Vagina (tissue), 2 donors: Measurements from ENCODE around the gene CREB5. TPM values are rescaled to one million over a fixed set of nuclear protein-coding genes. Genes with fewer than 3 reads are reported as not detected.

Source experiments
- DNase-seq, 2 donors: peaks; one replicate each; pipeline ENCODE4 v3.0.0-alpha.2; 2017; ENCODE audit errors: extremely low spot score in 2 of 2
- H3K27ac ChIP-seq: fragments of 200-600 bp; sonication (generic); one replicate; pipeline ENCODE4 v1.5.1; 2019
- H3K27me3 ChIP-seq: fragments of 200-600 bp; sonication (generic); one replicate; pipeline ENCODE4 v1.5.1; 2019
- H3K36me3 ChIP-seq, 2 donors: fragments of 200-600 bp; sonication (generic); one replicate each; pipeline ENCODE4 v1.5.1; 2017 to 2019
- H3K4me1 ChIP-seq: fragments of 200-600 bp; sonication (generic); one replicate; pipeline ENCODE4 v1.5.1; 2019
- H3K4me3 ChIP-seq, 2 donors: fragments of 200-600 bp; sonication (generic); 1 replicate in 1 of 2; 2 replicates in 1 of 2; pipeline ENCODE4 v1.5.1; 2016 to 2019
- H3K9me3 ChIP-seq: fragments of 200-600 bp; sonication (generic); one replicate; pipeline ENCODE4 v1.5.1; 2019
- POLR2A ChIP-seq, 2 donors: fragments of 450-650 bp; IDR thresholded peaks; one replicate each; pipeline ENCODE4 v1.6.1; 2017; ENCODE audit warnings: antibody characterized with exemption in 2 of 2, mild to moderate bottlenecking in 2 of 2, moderate library complexity in 2 of 2
- POLR2AphosphoS5 ChIP-seq, 2 donors: sonication (generic); formaldehyde crosslinking; IDR thresholded peaks; one replicate each; pipeline ENCODE4 v1.9.0; 2017; ENCODE audit warnings: antibody characterized with exemption in 2 of 2, mild to moderate bottlenecking in 2 of 2, low read depth in 1 of 2; ENCODE audit not compliant: insufficient read depth in 1 of 2
- intact Hi-C: fragments of 100-400 bp; cut with DNase I; formaldehyde crosslinking; loops from one replicate; pipeline ENCODE4 v1.15.1; 2023
- total RNA-seq: library from RNA; depleted of rRNA; stranded (reverse); fragments of >200 nt; gene quantifications from one replicate; pipeline ENCODE4 v1.2.3, GENCODE V29; 2016
- TF ChIP-seq, protein P1 (sequence below), 3 experiments: fragments of 450-650 bp in 2 of 3; fragments of 200-600 bp in 1 of 3; sonication (generic) in 1 of 3; IDR thresholded peaks; one replicate each; pipeline ENCODE4 v1.5.1; 2017 to 2019; ENCODE audit warnings: antibody characterized with exemption in 3 of 3, mild to moderate bottlenecking in 2 of 3, moderate library complexity in 2 of 3

Gene CREB5
- total RNA-seq, 1 donor from 2014 or later = 23.1 TPM

DNA sequence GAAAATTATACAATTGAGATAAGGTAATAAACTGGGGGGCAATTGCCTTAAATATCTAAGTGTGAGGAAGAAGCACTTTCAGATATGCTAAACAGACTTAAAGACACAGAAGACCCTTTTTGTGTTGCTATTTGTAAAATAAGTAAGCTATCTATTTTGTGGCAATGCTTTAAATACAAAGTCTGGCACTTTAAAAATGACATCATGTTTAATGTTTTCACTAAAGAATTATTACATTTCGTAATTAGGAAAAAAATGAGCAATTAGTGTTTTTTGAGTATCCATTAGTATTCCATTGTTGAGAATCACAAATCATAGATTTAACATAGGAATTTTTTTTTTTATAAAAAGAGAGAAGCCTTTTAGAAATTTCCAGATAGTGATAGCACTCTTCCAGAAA, 2.1 kb downstream of the CREB5 start:
- DNase-seq = no peak
- Histone ChIP-seq H3K36me3 (no peaks in the 10 kb centered on the region), H3K9me3 (no peaks in the 10 kb centered on the region), H3K4me1 (peaks cover 35% of the 10 kb centered on the region), H3K27ac (no peak overlapping the region), H3K27me3 (no peaks in the 10 kb centered on the region), H3K4me3 (no peak overlapping the region)
- TF ChIP-seq, protein P1, sequence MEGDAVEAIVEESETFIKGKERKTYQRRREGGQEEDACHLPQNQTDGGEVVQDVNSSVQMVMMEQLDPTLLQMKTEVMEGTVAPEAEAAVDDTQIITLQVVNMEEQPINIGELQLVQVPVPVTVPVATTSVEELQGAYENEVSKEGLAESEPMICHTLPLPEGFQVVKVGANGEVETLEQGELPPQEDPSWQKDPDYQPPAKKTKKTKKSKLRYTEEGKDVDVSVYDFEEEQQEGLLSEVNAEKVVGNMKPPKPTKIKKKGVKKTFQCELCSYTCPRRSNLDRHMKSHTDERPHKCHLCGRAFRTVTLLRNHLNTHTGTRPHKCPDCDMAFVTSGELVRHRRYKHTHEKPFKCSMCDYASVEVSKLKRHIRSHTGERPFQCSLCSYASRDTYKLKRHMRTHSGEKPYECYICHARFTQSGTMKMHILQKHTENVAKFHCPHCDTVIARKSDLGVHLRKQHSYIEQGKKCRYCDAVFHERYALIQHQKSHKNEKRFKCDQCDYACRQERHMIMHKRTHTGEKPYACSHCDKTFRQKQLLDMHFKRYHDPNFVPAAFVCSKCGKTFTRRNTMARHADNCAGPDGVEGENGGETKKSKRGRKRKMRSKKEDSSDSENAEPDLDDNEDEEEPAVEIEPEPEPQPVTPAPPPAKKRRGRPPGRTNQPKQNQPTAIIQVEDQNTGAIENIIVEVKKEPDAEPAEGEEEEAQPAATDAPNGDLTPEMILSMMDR (IDR thresholded peaks at IDR 0.05) = no peak
- TF ChIP-seq POLR2A (IDR thresholded peaks at IDR 0.05) (no peak), POLR2AphosphoS5 (IDR thresholded peaks at IDR 0.05; ENCODE audit: insufficient read depth in 1 of 2, low read depth in 1 of 2) (no peak)
- intact Hi-C loops = no loop called here

DNA sequence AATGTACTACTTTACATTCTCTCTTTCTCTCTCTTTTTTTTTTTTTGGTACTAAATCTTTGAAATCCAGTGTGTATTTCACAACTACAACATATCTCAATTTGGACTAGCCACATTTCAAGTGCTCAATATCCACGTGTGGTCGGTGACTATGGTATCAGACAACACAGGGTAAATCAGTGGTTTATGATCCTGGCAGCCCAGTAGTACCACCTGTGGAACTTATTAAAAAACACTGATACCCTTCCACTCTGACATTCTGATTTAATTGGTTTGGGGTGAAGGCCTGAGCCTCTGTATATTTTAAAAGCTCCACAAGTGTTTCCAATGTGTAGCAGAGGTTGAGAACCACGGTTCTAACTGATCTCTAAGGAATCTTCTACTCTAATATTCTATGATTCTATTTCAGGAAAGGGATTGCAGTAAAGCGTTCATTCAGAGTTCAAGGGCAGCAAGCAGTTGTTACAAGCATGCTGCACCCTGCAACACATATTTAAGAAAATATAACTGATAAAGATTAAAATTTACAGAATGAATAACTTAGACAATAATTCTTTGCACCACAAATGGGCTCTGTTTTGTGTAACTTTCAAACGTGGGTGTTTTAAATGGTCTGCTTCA, 5.1 kb downstream of the CREB5 start:
- H3K4me3 ChIP-seq = no peak overlapping the region
- no peak overlapping the region for H3K27ac ChIP-seq
- DNase-seq = no peak
- no peak for TF ChIP-seq POLR2A (IDR thresholded peaks at IDR 0.05)
- TF ChIP-seq, protein P1 (IDR thresholded peaks at IDR 0.05) = no peak
- no peak for TF ChIP-seq POLR2AphosphoS5 (IDR thresholded peaks at IDR 0.05; ENCODE audit: insufficient read depth in 1 of 2, low read depth in 1 of 2)
- no peaks in the 10 kb centered on the region for H3K36me3 ChIP-seq
- no peaks in the 10 kb centered on the region for H3K27me3 ChIP-seq
- intact Hi-C loops = no loop called here
- no peaks in the 10 kb centered on the region for H3K9me3 ChIP-seq
- peaks cover 17% of the 10 kb centered on the region for H3K4me1 ChIP-seq

DNA sequence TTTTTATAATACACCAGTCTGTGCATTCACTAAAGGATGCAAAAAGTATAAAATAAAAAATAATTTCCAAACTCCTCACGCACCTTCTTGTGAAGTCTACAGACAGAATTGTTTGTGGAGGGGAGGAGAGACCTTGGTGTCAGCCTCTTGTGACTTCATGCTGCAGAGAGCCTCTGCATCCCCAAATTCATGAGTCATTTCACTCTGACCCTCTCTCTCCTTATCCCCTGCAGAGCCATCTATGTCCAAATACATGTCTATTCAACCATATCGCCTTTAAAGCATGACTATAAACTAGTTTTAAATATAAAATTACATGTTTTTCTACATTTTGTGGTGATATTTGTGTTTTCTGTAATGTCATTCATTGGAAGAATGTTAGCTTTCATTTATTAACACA, 6.0 kb downstream of the CREB5 start:
- peaks cover 17% of the 10 kb centered on the region for H3K4me1 ChIP-seq
- no peak for DNase-seq
- intact Hi-C loops = no loop called here
- H3K9me3 ChIP-seq = no peaks in the 10 kb centered on the region
- no peaks in the 10 kb centered on the region for H3K36me3 ChIP-seq
- no peak overlapping the region for H3K27ac ChIP-seq
- H3K27me3 ChIP-seq = no peaks in the 10 kb centered on the region
- TF ChIP-seq POLR2AphosphoS5 (IDR thresholded peaks at IDR 0.05; ENCODE audit: insufficient read depth in 1 of 2, low read depth in 1 of 2) (no peak), POLR2A (IDR thresholded peaks at IDR 0.05) (no peak)
- TF ChIP-seq, protein P1 (IDR thresholded peaks at IDR 0.05) = no peak
- no peak overlapping the region for H3K4me3 ChIP-seq

DNA sequence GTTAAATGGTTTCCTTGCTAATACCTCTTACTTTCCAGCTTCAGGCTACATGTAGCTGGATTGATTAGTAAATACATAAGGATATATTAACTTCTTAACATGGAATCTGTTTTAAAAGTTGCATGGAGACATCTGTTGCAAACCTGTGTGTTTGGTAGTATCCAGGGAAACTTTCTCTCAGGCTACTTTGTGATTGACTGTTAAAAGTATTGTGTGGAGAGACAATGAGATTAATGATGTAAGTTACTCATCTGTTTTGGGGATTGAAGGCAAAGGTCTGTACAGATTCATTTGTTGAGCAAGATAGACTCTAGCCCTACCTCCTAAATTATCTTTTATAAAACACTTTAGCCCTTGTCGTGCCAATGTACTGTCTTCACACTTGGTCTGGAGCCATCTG, 6.6 kb downstream of the CREB5 start:
- Histone ChIP-seq H3K4me3 (no peak overlapping the region), H3K36me3 (no peaks in the 10 kb centered on the region), H3K27me3 (no peaks in the 10 kb centered on the region), H3K27ac (no peak overlapping the region), H3K9me3 (no peaks in the 10 kb centered on the region), H3K4me1 (peaks cover 17% of the 10 kb centered on the region)
- no peak for DNase-seq
- TF ChIP-seq POLR2A (IDR thresholded peaks at IDR 0.05) = no peak
- TF ChIP-seq, protein P1 (IDR thresholded peaks at IDR 0.05) = no peak
- TF ChIP-seq POLR2AphosphoS5 (IDR thresholded peaks at IDR 0.05; ENCODE audit: insufficient read depth in 1 of 2, low read depth in 1 of 2) = no peak
- intact Hi-C loops = no loop called here

DNA sequence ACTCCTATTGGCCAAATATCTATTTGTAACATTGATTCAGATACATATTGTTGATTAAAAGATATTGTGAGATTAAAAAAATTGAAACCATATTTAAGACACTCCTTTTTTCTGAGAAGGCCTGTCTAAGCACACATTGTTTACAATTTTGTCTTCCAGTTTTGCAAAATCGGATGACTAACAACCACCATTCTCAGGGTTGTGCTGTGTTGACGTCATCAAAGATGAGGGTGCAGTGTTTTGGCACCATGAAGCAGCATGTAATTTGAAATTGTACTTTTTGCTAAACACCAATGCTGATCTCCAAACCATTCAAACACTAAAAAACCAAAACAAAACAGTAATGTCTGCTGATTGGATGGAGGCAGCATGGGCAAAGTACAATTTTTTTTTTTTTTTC, 7.4 kb downstream of the CREB5 start:
- Histone ChIP-seq H3K4me1 (peaks cover 17% of the 10 kb centered on the region), H3K27ac (no peak overlapping the region), H3K36me3 (no peaks in the 10 kb centered on the region), H3K27me3 (no peaks in the 10 kb centered on the region), H3K9me3 (no peaks in the 10 kb centered on the region), H3K4me3 (no peak overlapping the region)
- peak in 1 of 2 donors; percentile 72 for TF ChIP-seq POLR2AphosphoS5 (IDR thresholded peaks at IDR 0.05; ENCODE audit: insufficient read depth in 1 of 2, low read depth in 1 of 2)
- TF ChIP-seq, protein P1 (IDR thresholded peaks at IDR 0.05) = no peak
- intact Hi-C loops = no loop called here
- no peak for DNase-seq
